NT2/D1 (cell line): ENCODE data around the gene DIAPH2.

Experiments
- DNase-seq: peaks from one replicate; pipeline ENCODE4 v3.0.0-alpha.2; 2011; ENCODE audit warnings: low read depth, low spot score
- H3K27me3 ChIP-seq: 2 replicates; pipeline ENCODE4 v1.6.0; 2011; ENCODE audit warnings: mild to moderate bottlenecking; ENCODE audit not compliant: insufficient read length, insufficient read depth
- H3K36me3 ChIP-seq: 2 replicates; pipeline ENCODE4 v1.6.1; 2011; ENCODE audit warnings: mild to moderate bottlenecking, low read length, mixed read lengths; ENCODE audit not compliant: insufficient read depth, insufficient read length
- H3K4me1 ChIP-seq: 2 replicates; pipeline ENCODE4 v1.5.1; 2011; ENCODE audit not compliant: insufficient read depth, insufficient read length
- H3K4me3 ChIP-seq: 2 replicates; pipeline ENCODE4 v1.5.1; 2011; ENCODE audit warnings: low read depth; ENCODE audit not compliant: insufficient read length
- H3K9ac ChIP-seq: 2 replicates; pipeline ENCODE4 v1.6.0; 2011; ENCODE audit warnings: low read depth; ENCODE audit not compliant: insufficient read length
- H3K9me3 ChIP-seq: 2 replicates; pipeline ENCODE4 v1.5.1; 2011; ENCODE audit warnings: mild to moderate bottlenecking, low read length; ENCODE audit not compliant: insufficient read depth
- SUZ12 ChIP-seq: IDR thresholded peaks from 2 replicates; pipeline ENCODE4 v1.6.1; 2011; ENCODE audit not compliant: insufficient read length, insufficient read depth; ENCODE audit errors: extremely low read depth
- YY1 ChIP-seq: IDR thresholded peaks from 2 replicates; pipeline ENCODE4 v1.6.1; 2011; ENCODE audit not compliant: insufficient read length, insufficient read depth
- ZNF274 ChIP-seq: IDR thresholded peaks from 2 replicates; pipeline ENCODE4 v1.6.1; 2011; ENCODE audit warnings: mild to moderate bottlenecking, low read depth, low read length

DIAPH2 gene

DNA sequence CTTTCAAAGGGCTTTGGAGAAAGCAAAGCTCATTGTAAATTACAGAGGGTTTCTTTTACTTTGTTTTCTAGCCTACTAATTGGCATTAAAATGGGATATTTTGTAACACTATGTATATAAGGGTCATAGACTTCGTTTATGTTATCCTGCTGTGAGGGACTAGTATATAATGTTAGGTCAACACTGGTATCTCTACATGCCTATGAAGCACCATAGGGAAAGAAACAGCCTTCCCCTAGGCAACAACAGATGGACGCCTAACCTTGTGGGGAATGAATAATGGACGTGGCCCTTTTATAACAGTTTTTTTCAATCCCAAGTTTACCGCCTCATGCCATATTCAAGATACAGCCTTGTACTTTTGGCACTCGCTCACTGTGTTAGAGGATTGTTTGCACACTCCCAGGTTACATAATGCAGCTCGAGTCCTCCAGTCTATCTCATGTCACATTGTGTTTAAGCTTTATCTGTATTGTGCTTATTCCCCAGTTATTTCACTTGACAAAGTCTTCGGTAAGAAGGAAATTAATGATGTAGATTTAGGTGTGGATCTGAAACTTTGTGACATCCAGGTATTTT is 910.1 kb downstream of the DIAPH2 start:
- H3K9ac ChIP-seq = no peak overlapping the region
- H3K36me3 ChIP-seq = no peaks in the 10 kb centered on the region
- H3K4me1 ChIP-seq = no peaks in the 10 kb centered on the region
- H3K4me3 ChIP-seq = no peak overlapping the region
- no peak for DNase-seq
- H3K9me3 ChIP-seq = no peaks in the 10 kb centered on the region
- H3K27me3 ChIP-seq = no peaks in the 10 kb centered on the region
- no peak for TF ChIP-seq YY1
- TF ChIP-seq ZNF274 = no peak
- no peak for TF ChIP-seq SUZ12

DNA sequence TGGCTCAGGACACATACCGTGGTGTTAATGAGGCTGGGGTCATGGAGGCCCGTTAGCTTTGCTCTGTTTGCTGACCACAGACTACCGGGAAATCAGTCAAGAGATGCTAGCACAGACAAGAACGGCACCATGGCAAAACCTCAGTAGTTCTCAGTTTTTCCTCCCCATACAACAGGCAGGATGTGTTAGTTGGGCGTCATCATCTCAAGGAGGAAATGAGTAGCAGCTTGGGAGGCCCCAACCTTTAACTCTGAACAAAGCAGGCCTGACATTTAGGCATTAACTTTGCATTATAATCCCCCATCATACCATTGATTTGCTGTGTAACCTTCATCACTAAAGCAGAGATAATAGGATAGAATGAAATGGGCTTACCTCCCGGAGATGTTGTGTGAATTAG is 913.3 kb downstream of the DIAPH2 start:
- DNase-seq = peak; percentile 30
- H3K27me3 ChIP-seq = no peaks in the 10 kb centered on the region

DNA sequence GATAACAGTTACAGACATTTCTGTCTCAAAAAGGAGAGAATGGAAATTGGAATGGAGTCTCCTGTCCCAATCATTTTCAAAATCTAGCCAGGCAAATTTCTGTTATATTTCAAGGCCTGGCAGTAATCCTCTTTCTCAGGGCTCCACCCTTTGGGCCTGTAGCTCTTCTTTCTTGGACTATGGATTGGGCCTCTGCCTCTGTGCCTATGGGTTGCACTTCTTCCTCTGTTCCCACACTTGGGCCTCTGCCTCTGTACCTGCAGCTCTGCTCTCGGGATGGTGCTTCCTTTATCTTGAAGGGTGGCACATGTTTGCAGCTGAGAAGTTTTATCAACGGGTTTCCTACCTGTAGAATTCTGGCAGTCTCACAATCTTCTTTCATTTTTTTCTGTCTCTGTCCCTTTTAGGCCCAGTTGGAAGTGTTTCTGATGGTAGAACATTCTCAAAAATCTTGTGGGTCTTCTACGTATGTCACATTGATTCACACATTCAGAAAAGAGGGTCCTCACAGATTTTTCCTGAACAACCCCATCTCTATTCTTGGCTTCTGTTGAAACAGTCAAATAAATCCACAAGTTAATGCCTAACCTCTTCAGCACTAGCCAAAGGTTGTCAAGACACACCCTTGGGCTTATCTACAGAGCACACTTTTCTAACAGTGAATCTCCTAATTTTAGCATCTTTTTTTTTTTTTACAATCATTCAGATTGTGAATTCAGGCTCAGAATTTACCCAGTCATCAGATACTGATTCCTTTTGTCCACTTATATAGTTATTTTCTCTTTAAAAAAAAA is 918.0 kb downstream of the DIAPH2 start:
- DNase-seq = no peak
- Histone ChIP-seq H3K36me3 (no peaks in the 10 kb centered on the region), H3K4me3 (no peak overlapping the region), H3K9ac (no peak overlapping the region), H3K27me3 (no peaks in the 10 kb centered on the region), H3K4me1 (no peaks in the 10 kb centered on the region), H3K9me3 (no peaks in the 10 kb centered on the region)
- TF ChIP-seq YY1 = no peak

More for the DNA sequence above, 913.3 kb downstream of the DIAPH2 start:
- H3K9ac ChIP-seq = no peak overlapping the region
- H3K9me3 ChIP-seq = no peaks in the 10 kb centered on the region
- TF ChIP-seq ZNF274 (no peak), YY1 (no peak), SUZ12 (no peak)
- H3K4me3 ChIP-seq = no peak overlapping the region
- no peaks in the 10 kb centered on the region for H3K4me1 ChIP-seq
- H3K36me3 ChIP-seq = no peaks in the 10 kb centered on the region

DNA sequence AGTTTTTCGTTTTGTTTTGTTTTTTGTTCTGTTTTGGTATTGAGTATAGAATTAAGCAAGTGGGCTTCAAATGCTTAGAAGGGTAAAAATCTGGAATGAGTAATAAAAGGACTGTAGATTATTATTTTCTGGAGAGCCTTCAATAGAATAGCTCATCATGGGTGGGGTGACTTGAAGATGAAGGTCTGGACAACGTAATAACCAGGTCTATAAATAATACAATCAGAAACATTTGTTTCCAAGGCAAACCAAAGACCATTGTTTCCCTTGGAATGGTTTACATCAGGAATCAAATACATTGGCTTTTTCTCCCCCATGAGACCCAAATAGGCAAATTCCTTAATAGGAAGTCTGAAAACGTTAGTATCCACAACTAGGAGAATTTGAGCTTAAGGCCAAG is 920.6 kb downstream of the DIAPH2 start:
- H3K9me3 ChIP-seq = no peaks in the 10 kb centered on the region
- H3K4me3 ChIP-seq = no peak overlapping the region
- TF ChIP-seq ZNF274 (no peak), YY1 (no peak), SUZ12 (no peak)
- H3K4me1 ChIP-seq = no peaks in the 10 kb centered on the region
- no peaks in the 10 kb centered on the region for H3K27me3 ChIP-seq
- H3K9ac ChIP-seq = no peak overlapping the region
- no peak for DNase-seq
- no peaks in the 10 kb centered on the region for H3K36me3 ChIP-seq

DNA sequence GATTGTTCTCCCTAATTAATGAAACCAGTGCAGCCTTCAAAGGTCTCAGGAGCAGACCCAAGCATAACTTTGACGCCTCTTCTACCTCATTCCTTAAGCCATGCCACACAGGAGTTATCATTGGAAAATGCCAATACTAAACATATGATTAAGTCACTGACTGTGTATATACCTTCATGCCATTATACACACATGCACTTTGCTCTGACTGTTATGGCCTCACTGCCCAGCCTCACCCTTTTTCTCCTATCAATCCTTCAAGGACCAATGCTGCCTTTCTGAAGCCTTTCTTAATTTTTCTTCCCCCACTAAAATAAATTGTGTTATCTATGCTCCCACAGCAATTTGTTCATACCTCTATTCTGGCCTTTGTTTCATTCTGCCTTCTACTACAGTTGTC is 924.7 kb downstream of the DIAPH2 start:
- H3K4me1 ChIP-seq = no peaks in the 10 kb centered on the region
- no peak overlapping the region for H3K4me3 ChIP-seq
- no peak overlapping the region for H3K9ac ChIP-seq
- no peaks in the 10 kb centered on the region for H3K9me3 ChIP-seq
- H3K36me3 ChIP-seq = no peaks in the 10 kb centered on the region
- no peak for TF ChIP-seq YY1
- no peak for TF ChIP-seq SUZ12
- TF ChIP-seq ZNF274 = no peak
- DNase-seq = no peak
- no peaks in the 10 kb centered on the region for H3K27me3 ChIP-seq

DNA sequence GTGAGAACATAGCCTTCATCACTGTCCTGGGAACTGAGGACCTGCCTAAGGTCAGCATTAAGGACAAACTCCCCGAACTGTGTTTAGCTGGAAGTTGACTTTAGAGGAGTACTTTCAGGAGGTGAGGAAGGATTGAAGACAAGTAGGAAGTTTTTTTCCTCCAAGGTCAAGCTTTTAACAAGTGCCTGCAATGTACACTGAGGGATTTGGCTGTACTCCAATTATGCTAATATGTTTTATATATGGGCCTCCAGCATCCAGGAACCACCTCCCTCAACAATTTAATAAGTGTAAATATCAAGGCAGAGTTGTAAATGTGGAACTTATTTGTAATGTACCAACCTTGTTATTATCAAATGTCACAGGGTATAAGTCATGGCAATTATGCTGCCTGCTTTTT is 925.3 kb downstream of the DIAPH2 start:
- Histone ChIP-seq H3K36me3 (no peaks in the 10 kb centered on the region), H3K9me3 (no peaks in the 10 kb centered on the region), H3K9ac (no peak overlapping the region), H3K4me1 (no peaks in the 10 kb centered on the region), H3K4me3 (no peak overlapping the region), H3K27me3 (no peaks in the 10 kb centered on the region)
- TF ChIP-seq YY1 (no peak), ZNF274 (no peak), SUZ12 (no peak)
- no peak for DNase-seq

DNA sequence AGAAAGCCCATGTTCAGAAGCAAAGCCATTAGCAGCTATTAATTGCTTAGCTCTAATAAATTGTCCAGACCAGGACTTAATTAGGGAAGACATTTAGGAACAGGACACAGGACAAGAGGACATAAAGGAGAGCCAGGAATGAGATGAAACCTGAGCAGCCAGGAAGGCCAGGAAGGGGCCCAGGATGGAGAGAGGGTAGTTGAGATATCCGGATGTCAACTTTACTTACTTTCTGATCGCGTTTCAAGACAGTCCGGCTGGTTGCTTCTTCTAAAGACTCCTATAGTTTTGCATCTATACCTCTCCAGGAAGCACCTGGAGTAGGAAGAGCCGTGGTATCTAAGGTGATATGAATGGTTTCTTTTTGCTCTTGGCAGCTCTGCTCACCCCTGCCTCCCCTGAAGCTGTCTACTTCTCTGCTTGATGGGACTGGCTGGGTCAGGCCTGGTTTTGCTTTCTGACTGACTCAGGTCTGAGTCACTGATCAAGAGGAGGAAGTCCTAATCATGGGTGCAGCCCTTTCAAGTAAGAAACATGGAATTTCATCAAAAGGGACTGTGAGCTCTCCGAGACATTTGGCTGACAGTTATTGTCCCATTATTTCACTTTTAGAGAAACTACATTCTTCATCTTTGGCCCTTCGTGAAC is 932.4 kb downstream of the DIAPH2 start:
- TF ChIP-seq YY1 (no peak), ZNF274 (no peak), SUZ12 (no peak)
- Histone ChIP-seq H3K36me3 (no peaks in the 10 kb centered on the region), H3K9me3 (no peaks in the 10 kb centered on the region), H3K27me3 (no peaks in the 10 kb centered on the region), H3K9ac (no peak overlapping the region), H3K4me3 (no peak overlapping the region), H3K4me1 (no peaks in the 10 kb centered on the region)
- DNase-seq = no peak
